SU-DHL-6 (cell line): Measurements from ENCODE around the gene GRIA2.

Source experiments
- H2AFZ ChIP-seq: fragments of 200-600 bp; sonication (generic); 2 replicates; pipeline ENCODE4 v1.6.1; 2014; ENCODE audit warnings: low read depth, mild to moderate bottlenecking, moderate library complexity, mixed read lengths, antibody characterized with exemption, low read length; ENCODE audit not compliant: severe bottlenecking
- H3F3A ChIP-seq: fragments of 200-600 bp; shearing (Covaris generic); 2 replicates; pipeline ENCODE4 v1.6.0; 2016; ENCODE audit warnings: antibody characterized with exemption, mild to moderate bottlenecking; ENCODE audit not compliant: insufficient read depth
- H3K27ac ChIP-seq: fragments of 200-600 bp; sonication (generic); 2 replicates; pipeline ENCODE4 v1.5.1; 2016; ENCODE audit warnings: low read depth, mild to moderate bottlenecking, low read length, moderate library complexity, mixed read lengths
- H3K27me3 ChIP-seq: fragments of 200-600 bp; sonication (generic), shearing (Covaris generic); 2 replicates; pipeline ENCODE4 v1.6.0; 2014; ENCODE audit warnings: mild to moderate bottlenecking, low read length
- H3K36me3 ChIP-seq: fragments of 200-600 bp; sonication (generic); 2 replicates; pipeline ENCODE4 v1.6.1; 2014; ENCODE audit warnings: mild to moderate bottlenecking, low read length, mixed read lengths
- H3K4me2 ChIP-seq: fragments of 300-600, 200-600 bp; shearing (Covaris generic), sonication (generic); 2 replicates; pipeline ENCODE4 v1.6.0; 2014; ENCODE audit warnings: low read length, low read depth, mild to moderate bottlenecking; ENCODE audit not compliant: poor library complexity, severe bottlenecking
- H3K4me3 ChIP-seq: fragments of 200-600 bp; sonication (generic); 2 replicates; pipeline ENCODE4 v1.5.1; 2014; ENCODE audit warnings: antibody characterized with exemption, low read length, mild to moderate bottlenecking, mixed read lengths; ENCODE audit not compliant: insufficient read depth, poor library complexity, severe bottlenecking
- H3K79me2 ChIP-seq: fragments of 200-600 bp; sonication (generic); 2 replicates; pipeline ENCODE4 v1.6.1; 2014; ENCODE audit warnings: mild to moderate bottlenecking, low read length, moderate library complexity; ENCODE audit not compliant: insufficient read depth
- H3K9ac ChIP-seq: fragments of 200-600 bp; sonication (generic); 2 replicates; pipeline ENCODE4 v1.7.0; 2014; ENCODE audit warnings: mild to moderate bottlenecking, low read length
- H3K9me2 ChIP-seq: fragments of 200-600 bp; sonication (generic); replicated peaks from 2 replicates; pipeline ENCODE4 v1.6.1; 2014; ENCODE audit warnings: low read length; ENCODE audit not compliant: insufficient read depth
- H3K9me3 ChIP-seq: fragments of 200-600 bp; sonication (generic); 2 replicates; pipeline ENCODE4 v1.6.1; 2014; ENCODE audit warnings: low read length, mixed read lengths; ENCODE audit not compliant: insufficient read depth
- H4K20me1 ChIP-seq: fragments of 200-600 bp; sonication (generic); 2 replicates; pipeline ENCODE4 v1.6.1; 2014; ENCODE audit warnings: low read depth, mild to moderate bottlenecking, antibody characterized with exemption, low read length, moderate library complexity, mixed read lengths
- EZH2phosphoT487 ChIP-seq: fragments of 200-600 bp; sonication (generic), shearing (Covaris generic); conservative IDR thresholded peaks from 2 replicates; pipeline ENCODE4 v1.6.1; 2018; ENCODE audit warnings: mild to moderate bottlenecking, antibody characterized with exemption, low read length, moderate library complexity, mixed read lengths
- TF ChIP-seq, protein P1 (sequence below): fragments of 200-600 bp; sonication (generic); IDR thresholded peaks from one replicate; pipeline ENCODE4 v1.5.1; 2017; ENCODE audit warnings: antibody characterized with exemption, mild to moderate bottlenecking, low read length, moderate library complexity; ENCODE audit not compliant: insufficient read depth, poor library complexity, severe bottlenecking

The GRIA2 gene

DNA sequence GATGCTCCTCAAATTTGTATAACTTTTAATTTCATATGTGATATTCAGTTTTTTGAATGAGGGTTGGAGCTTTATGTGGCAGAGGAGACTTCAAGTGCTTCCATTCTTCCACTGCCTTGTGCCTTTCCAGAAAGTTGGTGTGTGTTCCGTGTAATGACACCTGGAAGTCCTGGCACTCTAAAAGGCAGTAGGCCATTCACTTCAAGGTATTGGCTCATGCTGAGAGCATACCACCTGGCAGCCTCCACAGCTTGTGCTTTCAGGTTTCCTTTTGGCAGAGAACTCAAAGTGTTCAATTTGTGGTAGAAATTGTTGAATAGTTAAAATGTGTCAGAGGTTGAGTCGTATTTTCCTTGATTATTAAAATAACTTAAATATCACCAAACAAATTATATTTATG is 49.6 kb downstream of the GRIA2 start:
- Histone ChIP-seq H3K36me3 (no peaks in the 10 kb centered on the region), H3K27ac (no peak overlapping the region), H3K27me3 (no peaks in the 10 kb centered on the region), H3K9me2 (no peaks in the 10 kb centered on the region), H3K79me2 (no peaks in the 10 kb centered on the region), H4K20me1 (no peaks in the 10 kb centered on the region), H3K9ac (no peak overlapping the region), H3F3A (no peaks in the 10 kb centered on the region), H3K4me3 (no peak overlapping the region), H3K9me3 (no peaks in the 10 kb centered on the region), H2AFZ (no peak overlapping the region), H3K4me2 (no peak overlapping the region)
- TF ChIP-seq EZH2phosphoT487, result no peak

DNA sequence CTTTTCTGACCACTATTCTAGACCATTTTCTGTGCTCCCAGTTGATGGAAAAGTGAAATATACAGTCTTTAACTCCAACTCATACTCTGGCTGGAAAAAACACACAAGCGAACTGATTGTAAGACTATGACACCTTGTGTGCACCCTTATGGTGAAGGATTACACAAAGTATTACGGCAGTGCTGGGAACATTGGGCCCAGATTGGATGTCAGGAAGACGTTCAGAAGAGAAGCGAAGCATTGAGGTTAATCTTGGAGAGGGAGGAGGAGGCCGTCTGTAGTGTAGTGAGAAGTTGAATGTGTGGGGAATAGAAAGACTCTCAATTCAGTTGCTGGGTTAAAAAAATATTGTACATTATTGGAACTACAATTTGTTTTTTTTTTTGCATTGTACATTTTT is 50.0 kb downstream of the GRIA2 start:
- H3K4me3 ChIP-seq, result no peak overlapping the region
- no peaks in the 10 kb centered on the region for H3K36me3 ChIP-seq
- no peaks in the 10 kb centered on the region for H4K20me1 ChIP-seq
- H3K9me3 ChIP-seq, result no peaks in the 10 kb centered on the region
- no peak overlapping the region for H2AFZ ChIP-seq
- no peaks in the 10 kb centered on the region for H3K79me2 ChIP-seq
- H3K9me2 ChIP-seq, result no peaks in the 10 kb centered on the region
- no peaks in the 10 kb centered on the region for H3F3A ChIP-seq
- no peak overlapping the region for H3K4me2 ChIP-seq
- no peak overlapping the region for H3K27ac ChIP-seq
- TF ChIP-seq, protein P1, sequence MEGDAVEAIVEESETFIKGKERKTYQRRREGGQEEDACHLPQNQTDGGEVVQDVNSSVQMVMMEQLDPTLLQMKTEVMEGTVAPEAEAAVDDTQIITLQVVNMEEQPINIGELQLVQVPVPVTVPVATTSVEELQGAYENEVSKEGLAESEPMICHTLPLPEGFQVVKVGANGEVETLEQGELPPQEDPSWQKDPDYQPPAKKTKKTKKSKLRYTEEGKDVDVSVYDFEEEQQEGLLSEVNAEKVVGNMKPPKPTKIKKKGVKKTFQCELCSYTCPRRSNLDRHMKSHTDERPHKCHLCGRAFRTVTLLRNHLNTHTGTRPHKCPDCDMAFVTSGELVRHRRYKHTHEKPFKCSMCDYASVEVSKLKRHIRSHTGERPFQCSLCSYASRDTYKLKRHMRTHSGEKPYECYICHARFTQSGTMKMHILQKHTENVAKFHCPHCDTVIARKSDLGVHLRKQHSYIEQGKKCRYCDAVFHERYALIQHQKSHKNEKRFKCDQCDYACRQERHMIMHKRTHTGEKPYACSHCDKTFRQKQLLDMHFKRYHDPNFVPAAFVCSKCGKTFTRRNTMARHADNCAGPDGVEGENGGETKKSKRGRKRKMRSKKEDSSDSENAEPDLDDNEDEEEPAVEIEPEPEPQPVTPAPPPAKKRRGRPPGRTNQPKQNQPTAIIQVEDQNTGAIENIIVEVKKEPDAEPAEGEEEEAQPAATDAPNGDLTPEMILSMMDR, result no peak
- no peak for TF ChIP-seq EZH2phosphoT487
- no peak overlapping the region for H3K9ac ChIP-seq
- H3K27me3 ChIP-seq, result no peaks in the 10 kb centered on the region

GRCh38 chr4:157271166-157271869 is 50.8 kb downstream of the GRIA2 start:
- no peak overlapping the region for H3K27ac ChIP-seq
- H3K4me2 ChIP-seq, result no peak overlapping the region
- H3K79me2 ChIP-seq, result no peaks in the 10 kb centered on the region
- no peaks in the 10 kb centered on the region for H3F3A ChIP-seq
- H3K9me2 ChIP-seq, result no peaks in the 10 kb centered on the region
- no peaks in the 10 kb centered on the region for H4K20me1 ChIP-seq
- no peaks in the 10 kb centered on the region for H3K27me3 ChIP-seq
- no peak overlapping the region for H3K9ac ChIP-seq
- H3K9me3 ChIP-seq, result no peaks in the 10 kb centered on the region
- no peaks in the 10 kb centered on the region for H3K36me3 ChIP-seq
- H2AFZ ChIP-seq, result no peak overlapping the region
- TF ChIP-seq, protein P1, result no peak
- no peak for TF ChIP-seq EZH2phosphoT487
- no peak overlapping the region for H3K4me3 ChIP-seq

DNA sequence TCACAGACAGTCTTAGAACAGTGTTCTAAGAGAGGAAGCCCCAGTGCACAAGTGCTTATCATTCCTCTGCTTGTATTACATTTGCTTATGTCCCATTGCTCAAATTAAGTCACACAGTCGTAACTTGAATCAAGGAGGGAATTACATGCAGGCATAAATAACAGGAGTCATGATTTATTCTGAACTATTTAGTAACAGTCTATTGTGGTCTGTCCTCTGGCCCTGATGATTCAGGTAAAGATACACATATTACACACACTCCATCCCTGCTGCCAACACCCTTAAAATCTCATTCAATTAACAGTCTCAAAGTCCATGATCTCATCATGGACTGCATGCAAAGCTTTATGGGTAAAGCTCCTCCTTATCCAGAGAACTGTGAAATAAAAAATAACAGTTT is 60.1 kb downstream of the GRIA2 start:
- Histone ChIP-seq H4K20me1 (no peaks in the 10 kb centered on the region), H3K27ac (no peak overlapping the region), H3F3A (no peaks in the 10 kb centered on the region), H3K9me2 (no peaks in the 10 kb centered on the region; the same call in 1 of the 2 replicates), H3K9me3 (no peaks in the 10 kb centered on the region), H3K4me3 (no peak overlapping the region), H3K9ac (no peak overlapping the region), H2AFZ (no peak overlapping the region), H3K36me3 (no peaks in the 10 kb centered on the region), H3K79me2 (no peaks in the 10 kb centered on the region), H3K27me3 (no peaks in the 10 kb centered on the region), H3K4me2 (no peak overlapping the region)
- no peak for TF ChIP-seq EZH2phosphoT487
- TF ChIP-seq, protein P1, result no peak
